Activated naive CD8-positive, alpha-beta T cell treated with anti-CD3 and anti-CD28 coated beads, Interleukin-2, amount 10 ng/mL, durations not matched to agents 7 days and 5 days (primary cell): Measurements from ENCODE around the gene COX7A2L. TPM values are rescaled to one million over a fixed set of nuclear protein-coding genes. Genes with fewer than 3 reads are reported as not detected.
"Not testable (repeated sequence)": the region's sequence is repeated elsewhere in the genome, so short reads cannot be mapped to it uniquely, and the experiment has no call there.

Source experiments
- ATAC-seq: fragments of 150-1000 bp; cut with Tn5 transposase; one replicate; pipeline ENCODE4 v1.10.0; 2021; ENCODE audit warnings: low read depth, moderate library complexity
- POLR2A ChIA-PET: fragments of 350-600 bp; sonication (Branson Sonifier 250); formaldehyde crosslinking; loops from one replicate; lab custom pipeline; 2021; ENCODE audit warnings: antibody characterized with exemption; lab: Charles Lee
- DNase-seq: peaks from one replicate; pipeline ENCODE4 v3.0.0; 2021
- H3K27ac Mint-ChIP-seq: one replicate; pipeline ENCODE4 v1.8.0; 2022; ENCODE audit warnings: mild to moderate bottlenecking, mixed read lengths
- H3K27me3 Mint-ChIP-seq: one replicate; pipeline ENCODE4 v1.8.0; 2022; ENCODE audit warnings: mild to moderate bottlenecking, moderate library complexity, mixed read lengths
- H3K36me3 Mint-ChIP-seq: one replicate; pipeline ENCODE4 v1.8.0; 2021; ENCODE audit warnings: mild to moderate bottlenecking, mixed read lengths
- H3K4me1 Mint-ChIP-seq: one replicate; pipeline ENCODE4 v1.8.0; 2021; ENCODE audit warnings: mixed read lengths
- H3K4me3 Mint-ChIP-seq: one replicate; pipeline ENCODE4 v1.8.0; 2022; ENCODE audit warnings: mild to moderate bottlenecking, moderate library complexity, mixed read lengths
- H3K9me3 Mint-ChIP-seq: one replicate; pipeline ENCODE4 v1.8.0; 2021; ENCODE audit warnings: mixed read lengths
- total RNA-seq, 2 experiments: library from RNA; stranded (reverse); gene quantifications; one replicate each; pipeline ENCODE4 v1.2.3, GENCODE V29; 2021

COX7A2L gene
- total RNA-seq, 2 experiments from 2014 or later = 88.0 to 92.0 TPM

DNA sequence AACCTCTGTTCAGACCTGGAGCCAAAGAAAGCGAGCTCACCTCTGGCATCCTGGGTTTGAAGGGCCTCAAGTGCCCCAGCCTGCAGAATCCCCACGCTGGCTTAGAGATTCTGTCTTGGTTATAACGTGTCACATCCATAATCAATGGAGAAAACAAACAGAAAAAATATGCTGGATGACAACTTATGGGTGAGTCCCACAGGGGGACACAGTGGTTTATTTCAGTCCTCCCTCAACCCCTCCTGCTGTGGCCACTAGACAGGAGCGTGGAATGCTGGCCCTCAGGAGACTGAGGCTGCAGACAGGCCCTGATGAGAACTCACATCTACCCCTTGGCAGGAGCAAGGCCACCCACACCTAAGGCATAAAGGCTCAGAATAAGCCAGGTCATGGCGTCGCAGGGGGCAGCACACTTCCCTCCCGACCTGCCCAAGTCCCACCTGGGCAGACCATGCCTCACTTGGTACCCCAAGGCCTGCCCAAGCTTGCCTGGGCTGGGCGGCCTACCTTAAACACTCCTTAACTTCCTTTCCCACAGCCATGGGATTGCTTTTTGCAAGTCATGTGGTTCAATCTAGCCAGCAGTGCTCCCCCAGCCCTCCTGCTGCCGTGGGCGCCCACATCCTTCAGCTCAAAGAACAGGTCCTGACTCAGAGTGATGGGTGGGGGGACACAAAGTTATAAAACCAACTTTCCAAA lies 19.9 kb downstream of the COX7A2L start:
- ATAC-seq (no peak), DNase-seq (no peak)
- POLR2A ChIA-PET = no interaction called here
- Mint-ChIP-seq H3K4me3 (no peak overlapping the region), H3K27ac (peak overlapping the region; percentile 71), H3K4me1 (peaks cover 24% of the 10 kb centered on the region), H3K9me3 (peaks cover 2% of the 10 kb centered on the region), H3K27me3 (no peaks in the 10 kb centered on the region), H3K36me3 (peaks cover 61% of the 10 kb centered on the region)

DNA sequence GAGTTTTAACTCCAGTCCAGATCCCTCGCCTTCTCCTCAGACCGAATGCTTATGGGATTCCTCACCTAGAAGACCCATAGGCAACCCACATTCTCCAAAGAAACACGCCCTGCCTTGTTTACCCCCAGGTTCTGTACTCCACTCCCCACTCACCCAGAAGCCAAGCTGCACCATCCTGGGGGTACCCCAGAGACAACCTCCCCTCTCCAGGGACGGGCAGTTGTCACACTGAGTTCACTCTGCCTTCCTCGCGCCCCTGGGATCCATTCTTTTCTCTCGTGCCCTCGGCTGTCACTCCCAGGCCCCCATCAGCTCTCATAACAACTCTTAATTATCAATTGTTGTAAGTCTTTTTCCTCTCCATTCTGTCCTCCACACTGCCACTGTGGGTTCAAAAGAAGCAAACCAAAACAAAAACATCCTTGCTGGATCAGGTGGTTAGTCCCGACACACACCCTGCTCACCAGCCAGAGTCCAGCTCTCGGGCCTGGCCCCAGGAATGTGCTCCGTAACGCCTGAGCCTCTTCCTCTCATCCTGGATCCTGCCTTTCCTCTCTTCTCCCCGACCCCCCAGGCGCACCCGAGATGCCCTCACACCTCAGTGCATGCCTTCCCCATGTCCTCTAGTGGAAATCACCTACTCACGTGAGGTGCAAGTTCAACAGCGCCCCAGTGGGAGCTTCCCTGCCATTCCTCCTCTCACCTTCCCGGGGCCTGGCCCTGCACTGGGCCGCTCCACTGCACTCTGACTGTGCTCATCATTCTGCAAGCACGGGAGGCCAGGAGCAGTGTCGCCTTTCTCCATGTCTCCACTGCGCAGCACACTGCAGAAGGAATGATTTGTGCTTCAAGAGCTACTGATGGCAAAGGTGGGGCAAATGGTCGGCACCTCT lies 20.7 kb downstream of the COX7A2L start:
- POLR2A ChIA-PET = interaction anchor here (1.1 kb wide), 1 partner anchor 20 kb away, joined by 5 read pairs; no protein-coding TSS in a partner anchor
- H3K36me3 Mint-ChIP-seq = peaks cover 60% of the 10 kb centered on the region
- no peak overlapping the region for H3K4me3 Mint-ChIP-seq
- H3K4me1 Mint-ChIP-seq = peaks cover 24% of the 10 kb centered on the region
- no peak for ATAC-seq
- peaks cover 2% of the 10 kb centered on the region for H3K9me3 Mint-ChIP-seq
- no peaks in the 10 kb centered on the region for H3K27me3 Mint-ChIP-seq
- no peak for DNase-seq
- peak overlapping the region; percentile 39 for H3K27ac Mint-ChIP-seq

DNA sequence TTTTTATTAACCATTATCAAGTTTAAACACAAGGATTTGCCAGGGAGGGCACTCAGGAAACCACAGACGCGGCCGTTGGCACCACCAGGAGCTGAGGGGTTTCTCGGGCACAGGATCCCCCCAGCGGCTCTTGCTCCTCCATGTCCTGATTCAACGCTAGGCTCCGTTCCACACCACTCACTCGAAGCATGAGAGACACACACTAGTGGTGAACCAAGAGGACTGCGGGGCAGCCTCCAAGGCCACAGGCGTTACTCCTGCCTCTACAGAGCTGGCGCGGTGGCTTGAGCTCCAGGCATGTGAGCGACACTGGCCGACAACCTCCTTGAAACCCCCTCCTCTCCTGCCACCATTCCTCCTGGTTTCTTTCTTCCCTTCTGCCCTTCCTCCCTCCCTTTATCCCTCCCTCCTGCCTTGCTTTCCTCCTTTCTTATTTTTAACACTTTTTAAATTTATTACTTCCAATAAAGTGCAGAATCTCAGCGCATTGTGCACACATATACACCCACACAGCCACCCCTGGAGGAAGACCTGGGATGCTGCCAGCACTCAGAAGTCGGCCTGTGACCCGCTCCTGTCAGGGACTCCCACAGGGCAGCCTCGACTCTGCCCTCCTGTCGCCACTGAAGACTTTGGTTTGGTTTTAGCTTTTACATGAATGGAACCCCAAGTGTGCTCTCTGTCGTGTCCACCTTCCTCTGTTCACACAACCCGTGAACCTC lies 21.7 kb downstream of the COX7A2L start:
- ATAC-seq (no peak), DNase-seq (no peak)
- Mint-ChIP-seq H3K27ac (peak overlapping the region; percentile 10), H3K36me3 (peaks cover 59% of the 10 kb centered on the region), H3K9me3 (peaks cover 2% of the 10 kb centered on the region), H3K4me1 (peaks cover 24% of the 10 kb centered on the region), H3K4me3 (no peak overlapping the region), H3K27me3 (no peaks in the 10 kb centered on the region)
- POLR2A ChIA-PET = interaction anchor here (1.1 kb wide), 1 partner anchor 21 kb away, joined by 5 read pairs; no protein-coding TSS in a partner anchor

DNA sequence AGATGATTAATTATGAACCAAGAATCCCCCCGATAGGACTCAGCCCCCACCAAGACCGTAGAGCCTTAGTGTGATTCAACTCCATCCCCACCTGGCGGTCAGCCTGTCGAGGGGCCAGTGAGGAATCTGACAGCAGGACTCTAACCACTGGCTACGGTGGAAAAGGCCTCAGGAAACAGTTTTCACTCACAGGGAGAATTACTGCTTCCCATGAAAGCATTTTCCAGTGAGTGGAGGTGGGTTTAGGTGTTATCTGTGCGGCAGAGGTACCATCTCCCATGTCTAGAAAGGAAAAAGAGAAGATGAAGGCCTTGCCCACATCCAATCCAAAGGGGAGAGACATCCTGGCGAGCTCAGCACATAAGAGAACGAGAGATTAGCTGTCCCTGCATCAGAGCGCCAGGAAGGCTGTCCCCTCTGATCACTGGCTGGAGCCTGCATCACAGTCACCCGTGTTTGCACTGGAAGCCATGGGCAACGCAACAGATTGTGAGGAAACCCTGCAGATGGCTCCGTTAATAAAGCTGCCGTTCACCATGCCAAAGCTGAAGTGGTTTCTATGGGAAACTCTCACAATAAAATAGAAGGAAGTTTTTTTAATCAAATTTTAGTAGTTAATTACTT lies 22.3 kb downstream of the COX7A2L start:
- no peak overlapping the region for H3K27ac Mint-ChIP-seq
- H3K27me3 Mint-ChIP-seq = no peaks in the 10 kb centered on the region

DNA sequence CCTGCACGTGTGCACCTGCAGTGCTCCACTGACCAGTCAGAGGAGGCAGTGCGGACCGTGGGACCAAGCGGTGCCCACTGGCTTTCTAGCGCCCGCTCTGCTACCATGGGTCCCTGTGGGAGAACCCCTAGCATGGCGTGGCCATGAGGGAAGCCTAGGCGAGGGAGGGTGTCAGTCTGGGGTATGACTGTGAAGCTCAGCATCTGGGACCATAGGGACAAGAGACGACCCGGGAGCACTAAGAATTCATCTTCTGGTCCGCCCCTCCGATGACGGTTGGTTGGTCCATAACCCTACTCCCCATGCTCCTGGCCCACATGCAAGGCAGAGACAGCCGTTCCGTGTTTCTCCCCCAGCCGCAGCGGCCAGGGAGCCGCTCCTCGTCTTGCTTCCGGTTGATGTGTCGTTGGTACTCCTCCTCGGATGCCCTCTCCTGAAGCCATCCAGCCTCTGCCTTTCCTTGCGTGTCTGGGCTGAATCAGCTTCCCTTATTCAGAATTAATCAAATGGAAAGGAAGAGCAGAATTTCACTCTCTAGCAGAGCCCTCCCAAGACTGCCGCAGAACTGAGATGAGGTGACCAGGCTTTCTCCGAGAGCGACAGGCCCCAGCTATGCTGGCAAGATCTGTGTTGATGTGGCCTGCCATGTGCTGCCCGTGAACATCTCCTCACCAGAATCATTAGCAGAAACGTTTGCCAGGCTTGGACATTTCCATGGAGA lies 23.0 kb downstream of the COX7A2L start:
- no peak for ATAC-seq
- no peak for DNase-seq
- Mint-ChIP-seq H3K36me3 (peaks cover 64% of the 10 kb centered on the region), H3K4me1 (peaks cover 17% of the 10 kb centered on the region), H3K9me3 (peaks cover 2% of the 10 kb centered on the region), H3K4me3 (no peak overlapping the region), H3K27ac (no peak overlapping the region), H3K27me3 (no peaks in the 10 kb centered on the region)
- POLR2A ChIA-PET = no interaction called here

More for the DNA sequence above, 22.3 kb downstream of the COX7A2L start:
- ATAC-seq (no peak), DNase-seq (no peak)
- Mint-ChIP-seq H3K4me1 (peaks cover 23% of the 10 kb centered on the region), H3K4me3 (no peak overlapping the region), H3K36me3 (peaks cover 61% of the 10 kb centered on the region), H3K9me3 (peaks cover 2% of the 10 kb centered on the region)
- POLR2A ChIA-PET = no interaction called here

DNA sequence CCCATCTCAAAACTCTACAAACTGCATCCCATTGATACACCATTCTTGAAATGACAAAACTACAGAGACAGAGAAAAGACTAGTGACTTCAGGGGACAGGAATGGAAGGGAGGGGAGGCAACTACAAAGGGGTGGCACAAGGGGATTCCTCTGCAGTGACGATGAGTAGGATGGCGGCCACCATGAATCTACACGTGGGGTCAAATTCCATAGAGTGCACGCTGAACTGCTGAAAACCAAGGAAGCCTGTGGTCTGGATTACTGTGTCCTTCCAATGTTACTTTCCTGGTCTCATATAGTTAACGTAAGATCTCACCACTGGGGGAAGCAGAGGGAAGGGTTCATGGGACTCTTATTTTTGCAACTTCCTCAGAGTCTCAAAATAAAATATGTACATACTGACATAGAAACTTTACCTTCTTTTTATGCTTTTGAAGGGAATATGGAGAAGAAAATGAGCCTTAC lies 23.6 kb downstream of the COX7A2L start:
- peaks cover 65% of the 10 kb centered on the region for H3K36me3 Mint-ChIP-seq
- no peaks in the 10 kb centered on the region for H3K27me3 Mint-ChIP-seq
- H3K9me3 Mint-ChIP-seq = peaks cover 2% of the 10 kb centered on the region
- peak overlapping the region; percentile 67 for H3K27ac Mint-ChIP-seq
- DNase-seq (no peak), ATAC-seq (no peak)
- peaks cover 13% of the 10 kb centered on the region for H3K4me1 Mint-ChIP-seq
- no peak overlapping the region for H3K4me3 Mint-ChIP-seq
- POLR2A ChIA-PET = no interaction called here

DNA sequence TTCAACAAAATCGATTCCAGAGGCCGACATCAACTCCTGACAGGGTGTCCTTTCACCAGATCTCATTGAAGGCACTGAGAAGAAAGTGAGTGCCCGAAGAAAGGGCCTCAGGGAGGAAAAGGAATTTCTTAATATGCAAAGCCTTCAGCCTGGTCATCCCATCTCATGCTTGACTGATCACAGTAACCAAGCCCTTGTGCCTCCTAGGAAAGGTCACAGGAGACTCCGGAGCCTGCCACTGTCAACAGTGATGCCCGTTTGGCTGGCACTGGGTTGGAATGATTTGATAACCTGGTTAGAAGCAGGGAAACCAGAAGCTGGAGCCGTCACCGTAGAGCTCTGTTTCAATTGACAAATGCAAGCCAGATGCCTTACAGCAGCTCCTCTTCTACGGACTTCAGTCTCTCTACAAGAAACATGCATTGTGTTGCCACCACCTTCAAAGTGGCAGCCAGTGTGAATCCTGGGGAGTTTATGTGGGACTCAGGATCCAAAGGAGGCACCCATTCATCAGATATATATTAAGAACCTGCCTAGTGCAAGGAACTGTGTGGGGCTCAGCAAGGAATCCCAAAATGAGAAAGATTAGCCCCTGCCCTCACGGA lies 24.6 kb downstream of the COX7A2L start:
- POLR2A ChIA-PET = no interaction called here
- DNase-seq (no peak), ATAC-seq (no peak)
- H3K4me3 Mint-ChIP-seq = no peak overlapping the region
- peaks cover 70% of the 10 kb centered on the region for H3K36me3 Mint-ChIP-seq
- peaks cover 4% of the 10 kb centered on the region for H3K4me1 Mint-ChIP-seq
- H3K9me3 Mint-ChIP-seq = peaks cover 2% of the 10 kb centered on the region
- H3K27me3 Mint-ChIP-seq = no peaks in the 10 kb centered on the region
- H3K27ac Mint-ChIP-seq = no peak overlapping the region

DNA sequence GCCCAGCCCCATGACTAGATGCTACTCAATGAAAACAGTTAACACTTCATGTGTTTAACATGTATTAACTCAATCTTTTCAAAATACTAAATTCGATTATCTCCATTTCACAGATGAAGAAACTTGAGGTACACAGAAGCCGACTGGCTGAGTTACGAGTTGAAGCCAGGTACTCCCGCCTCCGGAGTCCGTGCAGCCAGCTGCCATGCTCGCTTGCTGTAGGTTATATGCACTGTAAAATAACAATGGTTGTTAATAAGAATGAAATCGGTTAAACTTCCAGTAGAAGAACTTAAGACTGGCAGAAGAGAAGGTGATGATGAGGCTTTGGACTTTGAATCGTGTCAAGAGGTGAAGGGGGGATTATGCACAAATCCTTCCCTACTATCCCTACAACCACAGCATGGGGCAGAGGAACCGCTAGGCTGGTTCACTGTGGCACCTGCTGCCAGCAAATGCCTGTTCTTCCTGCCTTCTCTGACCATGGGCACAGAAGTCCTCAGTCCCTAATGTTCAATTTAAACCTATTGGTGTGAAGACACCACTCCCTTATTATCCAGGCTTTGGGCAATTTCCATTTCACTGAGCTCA lies 25.4 kb downstream of the COX7A2L start:
- Mint-ChIP-seq H3K27me3 (no peaks in the 10 kb centered on the region), H3K9me3 (peaks cover 2% of the 10 kb centered on the region), H3K4me1 (peaks cover 2% of the 10 kb centered on the region), H3K36me3 (peaks cover 68% of the 10 kb centered on the region), H3K4me3 (no peak overlapping the region), H3K27ac (no peak overlapping the region)
- POLR2A ChIA-PET = no interaction called here
- DNase-seq (no peak), ATAC-seq (no peak)

DNA sequence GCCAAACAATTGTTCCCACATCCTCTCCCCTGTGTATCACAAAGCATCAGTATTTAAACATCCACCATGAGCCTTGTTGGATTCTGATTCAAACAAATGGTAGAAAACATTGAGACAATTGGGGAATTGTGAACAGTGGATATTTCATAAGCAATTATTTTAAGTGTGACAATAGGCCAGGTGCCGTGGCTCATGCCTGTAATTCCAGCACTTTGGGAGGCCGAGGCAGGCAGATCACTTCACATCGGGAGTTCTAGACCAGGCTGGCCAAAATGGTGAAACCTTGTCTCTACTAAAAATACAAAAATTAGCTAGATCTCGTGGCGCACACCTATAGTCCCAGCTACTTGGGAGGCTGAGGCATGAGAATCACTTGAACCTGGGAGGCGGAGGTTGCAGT lies 26.2 kb downstream of the COX7A2L start:
- H3K36me3 Mint-ChIP-seq = peaks cover 62% of the 10 kb centered on the region
- H3K4me3 Mint-ChIP-seq, DNase-seq, H3K9me3 Mint-ChIP-seq, H3K27ac Mint-ChIP-seq, ATAC-seq, H3K27me3 Mint-ChIP-seq, POLR2A ChIA-PET, H3K4me1 Mint-ChIP-seq: not testable (repeated sequence)

DNA sequence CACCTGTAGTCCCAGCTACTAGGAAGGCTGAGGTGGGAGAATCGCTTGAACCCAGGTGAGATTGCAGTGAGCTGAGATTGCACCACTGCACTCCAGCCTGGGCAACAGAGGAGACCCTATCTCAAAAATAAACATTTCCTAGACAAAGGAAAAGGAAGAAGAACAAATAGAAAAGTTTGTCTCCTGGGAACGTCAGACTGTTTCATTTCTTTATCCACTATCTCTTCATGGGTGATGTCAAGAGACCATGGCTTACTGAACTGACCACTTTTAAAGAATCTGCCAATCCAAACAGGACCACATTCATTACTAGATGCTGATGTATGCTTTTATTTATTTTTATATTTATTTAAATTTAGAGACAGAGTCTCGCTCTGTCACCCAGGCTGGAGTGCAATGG lies 26.8 kb downstream of the COX7A2L start:
- H3K27me3 Mint-ChIP-seq = no peaks in the 10 kb centered on the region
- H3K27ac Mint-ChIP-seq = no peak overlapping the region
- no peak overlapping the region for H3K4me3 Mint-ChIP-seq
- peaks cover 3% of the 10 kb centered on the region for H3K4me1 Mint-ChIP-seq
- H3K9me3 Mint-ChIP-seq = peaks cover 2% of the 10 kb centered on the region
- peaks cover 61% of the 10 kb centered on the region for H3K36me3 Mint-ChIP-seq
- DNase-seq (no peak), ATAC-seq (no peak)
- POLR2A ChIA-PET = interaction anchor here (1.1 kb wide), 1 partner anchor 45 kb away, joined by 3 read pairs; no protein-coding TSS in a partner anchor

DNA sequence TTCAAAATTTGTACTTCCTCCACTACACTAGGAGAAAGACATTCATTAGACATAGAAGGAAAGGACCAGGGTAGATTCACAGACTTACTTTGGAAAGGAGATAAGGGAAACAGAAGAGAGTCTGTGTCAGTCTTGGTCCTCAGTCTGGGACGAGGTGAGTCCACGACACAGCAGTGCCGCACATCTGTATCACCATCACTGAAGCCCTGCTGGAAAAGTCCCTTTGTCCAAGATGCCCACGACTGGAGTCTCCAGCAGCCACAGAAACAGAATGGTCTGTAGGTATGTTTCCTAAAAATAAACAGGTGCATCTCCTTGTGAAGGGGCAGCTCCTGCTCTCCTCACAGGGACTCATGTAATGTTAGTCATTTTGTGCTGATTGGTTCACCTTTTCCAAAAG lies 27.4 kb downstream of the COX7A2L start:
- Mint-ChIP-seq H3K36me3 (peaks cover 57% of the 10 kb centered on the region), H3K4me3 (no peak overlapping the region), H3K9me3 (peaks cover 2% of the 10 kb centered on the region), H3K4me1 (peaks cover 3% of the 10 kb centered on the region), H3K27ac (no peak overlapping the region), H3K27me3 (no peaks in the 10 kb centered on the region)
- POLR2A ChIA-PET = interaction anchor here (1.1 kb wide), 1 partner anchor 44 kb away, joined by 3 read pairs; no protein-coding TSS in a partner anchor
- DNase-seq (no peak), ATAC-seq (no peak)

DNA sequence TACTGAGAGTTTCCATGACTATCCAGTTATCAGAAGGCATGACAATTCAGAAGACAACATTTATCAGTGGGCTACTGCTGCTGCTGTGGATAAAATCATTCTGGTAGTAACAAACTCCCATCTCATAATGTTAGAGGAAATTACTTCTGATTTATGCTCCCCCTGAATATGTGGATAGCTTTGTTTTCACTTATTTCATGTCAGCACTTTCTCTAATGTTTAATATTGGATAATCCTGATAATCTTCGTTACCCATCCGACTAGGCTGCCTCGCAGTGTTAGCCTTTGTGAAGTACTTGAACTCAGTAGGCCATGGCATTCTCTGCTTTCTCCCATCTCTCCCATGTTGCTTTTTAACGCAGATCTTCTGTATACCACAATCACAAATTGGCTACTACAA lies 28.4 kb downstream of the COX7A2L start:
- Mint-ChIP-seq H3K27me3 (no peaks in the 10 kb centered on the region), H3K4me1 (peaks cover 3% of the 10 kb centered on the region), H3K4me3 (no peak overlapping the region), H3K9me3 (peaks cover 2% of the 10 kb centered on the region), H3K27ac (no peak overlapping the region), H3K36me3 (peaks cover 48% of the 10 kb centered on the region)
- ATAC-seq (no peak), DNase-seq (no peak)
- POLR2A ChIA-PET = no interaction called here
